Measurements from ENCODE around the gene LARGE1. TPM values are rescaled to one million over a fixed set of nuclear protein-coding genes. Genes with fewer than 3 reads are reported as not detected.
A peak's percentile ranks its signal among the peaks of the same experiment; 100 is the strongest.

Gene LARGE1
- total and polyA plus RNA-seq, 2 of the 13 experiments (the other 11 are each of a cell fraction or from before 2014, with no cell fraction given): 8.4 to 11.0 TPM

- TF ChIP-seq, protein P1, sequence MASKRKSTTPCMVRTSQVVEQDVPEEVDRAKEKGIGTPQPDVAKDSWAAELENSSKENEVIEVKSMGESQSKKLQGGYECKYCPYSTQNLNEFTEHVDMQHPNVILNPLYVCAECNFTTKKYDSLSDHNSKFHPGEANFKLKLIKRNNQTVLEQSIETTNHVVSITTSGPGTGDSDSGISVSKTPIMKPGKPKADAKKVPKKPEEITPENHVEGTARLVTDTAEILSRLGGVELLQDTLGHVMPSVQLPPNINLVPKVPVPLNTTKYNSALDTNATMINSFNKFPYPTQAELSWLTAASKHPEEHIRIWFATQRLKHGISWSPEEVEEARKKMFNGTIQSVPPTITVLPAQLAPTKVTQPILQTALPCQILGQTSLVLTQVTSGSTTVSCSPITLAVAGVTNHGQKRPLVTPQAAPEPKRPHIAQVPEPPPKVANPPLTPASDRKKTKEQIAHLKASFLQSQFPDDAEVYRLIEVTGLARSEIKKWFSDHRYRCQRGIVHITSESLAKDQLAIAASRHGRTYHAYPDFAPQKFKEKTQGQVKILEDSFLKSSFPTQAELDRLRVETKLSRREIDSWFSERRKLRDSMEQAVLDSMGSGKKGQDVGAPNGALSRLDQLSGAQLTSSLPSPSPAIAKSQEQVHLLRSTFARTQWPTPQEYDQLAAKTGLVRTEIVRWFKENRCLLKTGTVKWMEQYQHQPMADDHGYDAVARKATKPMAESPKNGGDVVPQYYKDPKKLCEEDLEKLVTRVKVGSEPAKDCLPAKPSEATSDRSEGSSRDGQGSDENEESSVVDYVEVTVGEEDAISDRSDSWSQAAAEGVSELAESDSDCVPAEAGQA (IDR thresholded peaks at IDR 0.05; ENCODE audit: low read depth): no peak
- TF ChIP-seq, protein P1 (CRISPR knock-in tag; IDR thresholded peaks at IDR 0.05; ENCODE audit: borderline replicate concordance): no peak
- TF ChIP-seq AGO1 (IDR thresholded peaks at IDR 0.05; ENCODE audit: low read depth, low read length, poor library complexity, severe bottlenecking): no peak
- no peak for TF ChIP-seq ZNF749 (CRISPR knock-in tag; IDR thresholded peaks at IDR 0.05; ENCODE audit: borderline replicate concordance)
- no peak for TF ChIP-seq ZC3H4 (CRISPR knock-in tag; IDR thresholded peaks at IDR 0.05; ENCODE audit: borderline replicate concordance)
- TF ChIP-seq WIZ (CRISPR knock-in tag; IDR thresholded peaks at IDR 0.05): no peak
- TF ChIP-seq SOX13 (IDR thresholded peaks at IDR 0.05): no peak
- TF ChIP-seq SOX13 (CRISPR knock-in tag; conservative IDR thresholded peaks at IDR 0.05 in 1 of 2, IDR thresholded peaks at IDR 0.05 in 1 of 2): peak in 1 of 2 experiments; percentile 74; a peak in 2 of 4 replicates
- no peak for TF ChIP-seq ATF6 (CRISPR knock-in tag; conservative IDR thresholded peaks at IDR 0.05)
- no peak for TF ChIP-seq SOX6 (IDR thresholded peaks at IDR 0.05)
- TF ChIP-seq SOX6 (CRISPR knock-in tag; IDR thresholded peaks at IDR 0.05): peak; percentile 34; the same call in 1 of the 2 replicates
- TF ChIP-seq PHF20 (CRISPR knock-in tag; IDR thresholded peaks at IDR 0.05): no peak
- TF ChIP-seq RAD21 (CRISPR knock-in tag; IDR thresholded peaks at IDR 0.05): no peak
- no peak for TF ChIP-seq DNMT1 (CRISPR knock-in tag; IDR thresholded peaks at IDR 0.05)
- TF ChIP-seq GATAD2A (CRISPR knock-in tag; IDR thresholded peaks at IDR 0.05): peak; percentile 30; the same call in 1 of the 2 replicates
- TF ChIP-seq SPEN (CRISPR knock-in tag; IDR thresholded peaks at IDR 0.05; ENCODE audit: low read depth): no peak
- no peak for TF ChIP-seq ZNF343 (CRISPR knock-in tag; IDR thresholded peaks at IDR 0.05)
- TF ChIP-seq HHEX (CRISPR knock-in tag; IDR thresholded peaks at IDR 0.05): peak; percentile 92
- TF ChIP-seq ZMYM4 (CRISPR knock-in tag; IDR thresholded peaks at IDR 0.05): no peak; the same call in 1 of the 2 replicates
- no peak for TF ChIP-seq JDP2 (CRISPR knock-in tag; IDR thresholded peaks at IDR 0.05; ENCODE audit: borderline replicate concordance)
- no peak for TF ChIP-seq TFDP2 (CRISPR knock-in tag; IDR thresholded peaks at IDR 0.05)
- TF ChIP-seq ZNF180 (CRISPR knock-in tag; IDR thresholded peaks at IDR 0.05; ENCODE audit: borderline replicate concordance, low read depth): no peak
Measured at GRCh38 chr22:33561149-33561807, 359.0 kb downstream of the LARGE1 start (continued).
